Sigmoid colon (tissue), 7 donors: ENCODE data around the gene MROH2A. TPM values are rescaled to one million over a fixed set of nuclear protein-coding genes. Genes with fewer than 3 reads are reported as not detected.

Source experiments
- DNase-seq: peaks from one replicate; pipeline ENCODE4 v3.0.0-alpha.2; 2019
- H3K27ac ChIP-seq, 4 donors: fragments of 200-600 bp; sonication (generic); one replicate each; pipeline ENCODE4 v1.5.1; 2016 to 2019; ENCODE audit warnings: mild to moderate bottlenecking in 1 of 4
- H3K27me3 ChIP-seq, 3 donors: fragments of 200-600 bp; sonication (generic); one replicate each; pipeline ENCODE4 v1.5.1; 2019; ENCODE audit warnings: mild to moderate bottlenecking in 1 of 3
- H3K36me3 ChIP-seq, 4 donors: fragments of 200-600 bp; sonication (generic); one replicate each; pipeline ENCODE4 v1.5.1; 2016 to 2019
- H3K4me1 ChIP-seq, 4 donors: fragments of 200-600 bp; sonication (generic); one replicate each; pipeline ENCODE4 v1.5.1; 2017 to 2019
- H3K4me3 ChIP-seq, 4 donors: fragments of 200-600 bp; sonication (generic); one replicate each; pipeline ENCODE4 v1.5.1; 2017 to 2019; ENCODE audit warnings: mild to moderate bottlenecking in 2 of 4, moderate library complexity in 1 of 4
- H3K9me3 ChIP-seq, 4 donors: fragments of 200-600 bp in 3 of 4; sonication (generic) in 3 of 4; one replicate each; pipeline versions ENCODE4 v1.5.1 to v1.6.1; 2013 to 2019
- CTCF ChIP-seq, 4 experiments: fragments of 450-650 bp in 3 of 4; fragments of 200-600 bp in 1 of 4; IDR thresholded peaks; one replicate each; pipeline ENCODE4 v1.5.1; 2016 to 2019; ENCODE audit warnings: antibody characterized with exemption in 4 of 4, mild to moderate bottlenecking in 3 of 4, moderate library complexity in 2 of 4
- EP300 ChIP-seq, 4 donors: sonication (generic); formaldehyde crosslinking; IDR thresholded peaks; one replicate each; pipeline ENCODE4 v1.6.1; 2017; ENCODE audit warnings: antibody characterized with exemption in 4 of 4
- POLR2A ChIP-seq, 2 donors: fragments of 450-650 bp; IDR thresholded peaks; one replicate each; pipeline ENCODE4 v1.6.1; 2016; ENCODE audit warnings: antibody characterized with exemption in 2 of 2, mild to moderate bottlenecking in 2 of 2, moderate library complexity in 2 of 2
- POLR2AphosphoS5 ChIP-seq, 4 donors: sonication (generic); formaldehyde crosslinking; IDR thresholded peaks; one replicate each; pipeline ENCODE4 v1.6.1; 2017; ENCODE audit warnings: antibody characterized with exemption in 4 of 4
- WGBS, 2 donors: extraction: QIAGEN DNeasy Blood & Tissue Kit; methylation state at CpG; one replicate each; pipeline ENCODE4 v1.1.7; 2013; 5-methylcytosine and 5-hydroxymethylcytosine counted together
- intact Hi-C: fragments of 100-400 bp; cut with DNase I; formaldehyde crosslinking; loops from one replicate; pipeline ENCODE4 v1.15.1; 2023
- polyA plus RNA-seq, 3 donors: library from polyadenylated mRNA; stranded (reverse); fragments of 200-250 nt; gene quantifications; one replicate each; pipeline ENCODE4 v1.2.3, GENCODE V29; 2013
- total RNA-seq, 4 donors: library from RNA; depleted of rRNA; stranded (reverse); fragments of >200 nt; gene quantifications; one replicate each; pipeline ENCODE4 v1.1.0, GENCODE V29; 2016
- donor health status: healthy with polysubstance abuse.
- donor health status: Bipolar disorder and iron deficiency.
- donor health status: healthy.

MROH2A gene
- total and polyA plus RNA-seq, 7 donors: 0.06 TPM; not detected in 6

GRCh38 chr2:233791883-233792329, 13.8 kb downstream of the MROH2A start:
- WGBS, 2 donors: 82 to 88% methylated on average over 9 of the region's 9 CpGs

GRCh38 chr2:233792720-233793119, 14.6 kb downstream of the MROH2A start:
- no peaks in the 10 kb centered on the region for H3K36me3 ChIP-seq
- no peak overlapping the region for H3K27ac ChIP-seq
- no peak for DNase-seq
- TF ChIP-seq EP300 (IDR thresholded peaks at IDR 0.05): no peak
- no peak for TF ChIP-seq CTCF (IDR thresholded peaks at IDR 0.05)
- TF ChIP-seq POLR2AphosphoS5 (IDR thresholded peaks at IDR 0.05): no peak
- TF ChIP-seq POLR2A (IDR thresholded peaks at IDR 0.05): no peak
- intact Hi-C loops: no loop called here
- H3K4me1 ChIP-seq: no peaks in the 10 kb centered on the region
- WGBS, 2 donors: 87 to 91% methylated on average over 7 of the region's 7 CpGs
- H3K4me3 ChIP-seq: no peak overlapping the region
- no peaks in the 10 kb centered on the region for H3K27me3 ChIP-seq
- no peaks in the 10 kb centered on the region for H3K9me3 ChIP-seq

More at GRCh38 chr2:233791883-233792329, 13.8 kb downstream of the MROH2A start:
- intact Hi-C loops: no loop called here
- Histone ChIP-seq H3K9me3 (no peaks in the 10 kb centered on the region), H3K4me1 (no peaks in the 10 kb centered on the region), H3K36me3 (no peaks in the 10 kb centered on the region), H3K27ac (no peak overlapping the region), H3K27me3 (no peaks in the 10 kb centered on the region), H3K4me3 (no peak overlapping the region)
- DNase-seq: no peak
- no peak for TF ChIP-seq POLR2AphosphoS5 (IDR thresholded peaks at IDR 0.05)
- no peak for TF ChIP-seq CTCF (IDR thresholded peaks at IDR 0.05)
- no peak for TF ChIP-seq POLR2A (IDR thresholded peaks at IDR 0.05)
- TF ChIP-seq EP300 (IDR thresholded peaks at IDR 0.05): no peak

GRCh38 chr2:233793465-233794127, 15.5 kb downstream of the MROH2A start:
- DNase-seq: no peak
- no peak overlapping the region for H3K27ac ChIP-seq
- 85 to 86% methylated on average over 18 of the region's 18 CpGs for WGBS, 2 donors
- TF ChIP-seq POLR2AphosphoS5 (IDR thresholded peaks at IDR 0.05) (no peak), POLR2A (IDR thresholded peaks at IDR 0.05) (no peak), CTCF (IDR thresholded peaks at IDR 0.05) (no peak), EP300 (IDR thresholded peaks at IDR 0.05) (no peak)
- no peaks in the 10 kb centered on the region for H3K36me3 ChIP-seq
- no peaks in the 10 kb centered on the region for H3K4me1 ChIP-seq
- intact Hi-C loops: no loop called here
- H3K4me3 ChIP-seq: no peak overlapping the region
- H3K9me3 ChIP-seq: no peaks in the 10 kb centered on the region
- no peaks in the 10 kb centered on the region for H3K27me3 ChIP-seq

GRCh38 chr2:233794128-233794658, 16.1 kb downstream of the MROH2A start:
- WGBS, 2 donors: 83 to 85% methylated on average over 17 of the region's 17 CpGs
- intact Hi-C loops: no loop called here
- Histone ChIP-seq H3K4me3 (no peak overlapping the region), H3K27ac (no peak overlapping the region), H3K36me3 (no peaks in the 10 kb centered on the region), H3K4me1 (no peaks in the 10 kb centered on the region), H3K27me3 (no peaks in the 10 kb centered on the region), H3K9me3 (no peaks in the 10 kb centered on the region)
- TF ChIP-seq EP300 (IDR thresholded peaks at IDR 0.05): no peak
- TF ChIP-seq CTCF (IDR thresholded peaks at IDR 0.05): no peak
- no peak for TF ChIP-seq POLR2A (IDR thresholded peaks at IDR 0.05)
- no peak for TF ChIP-seq POLR2AphosphoS5 (IDR thresholded peaks at IDR 0.05)
- no peak for DNase-seq
